Kidney glomerular epithelial cell (primary cell): ENCODE data around the gene TRIM54.

Experiments
- DNase-seq: peaks from one replicate; lab custom pipeline; 2025; lab: John Stamatoyannopoulos, UW

The TRIM54 gene

GRCh38 chr2:27356382-27357181 is 74.4 kb downstream of the TRIM54 start, which contains the start of gene GTF3C2:
Gene GTF3C2 (minus strand): TSS chr2:27356764. CDS start chr2:27343554, 13,210 bp downstream.
- peak; percentile 98 for DNase-seq
